Measurements from ENCODE around the gene PHLPP1. TPM values are rescaled to one million over a fixed set of nuclear protein-coding genes. Genes with fewer than 3 reads are reported as not detected.

The PHLPP1 gene
- polyA plus RNA-seq, 2 of the 4 experiments (the other 2 are of a cell fraction), result 6.5 to 12.1 TPM

GRCh38 chr18:62758591-62758990 lies 43.2 kb downstream of the PHLPP1 start:
- peaks cover 36% of the 10 kb centered on the region for H3K4me1 ChIP-seq
- H3K27ac ChIP-seq, result no peak overlapping the region
- DNase-seq (ENCODE audit: low read depth in 1 of 2, low spot score in 1 of 2), result no peak
- CTCF ChIA-PET, result interaction anchor here (0.8 kb wide), 1 partner anchor 22 kb away, joined by 3 read pairs; no protein-coding TSS in a partner anchor
- POLR2A ChIA-PET, result no interaction called here
- H3K9me3 ChIP-seq, result no peaks in the 10 kb centered on the region
- no peak for FAIRE-seq
- no peak for ATAC-seq
- peak overlapping the region; percentile 46 for H3K4me2 ChIP-seq
- H3K4me3 ChIP-seq, result no peak overlapping the region
- WGBS (ENCODE audit: missing lambda C conversion rate), result 51% methylated on average over 3 of the region's 3 CpGs
- no peak for TF ChIP-seq ZFP36 (IDR thresholded peaks at IDR 0.05; ENCODE audit: borderline replicate concordance, partially characterized antibody)
- no peak for TF ChIP-seq BHLHE40 (IDR thresholded peaks at IDR 0.05; ENCODE audit: low read depth, low read length)
- no peak for TF ChIP-seq NFE2L2 (conservative IDR thresholded peaks at IDR 0.05; ENCODE audit: low read length)
- no peak for TF ChIP-seq MAFK (IDR thresholded peaks at IDR 0.05; ENCODE audit: partially characterized antibody)
- no peak for TF ChIP-seq FOSL2 (IDR thresholded peaks at IDR 0.05)
- TF ChIP-seq FOSL2 (CRISPR knock-in tag; IDR thresholded peaks at IDR 0.05), result no peak
- no peak for TF ChIP-seq RCOR1 (IDR thresholded peaks at IDR 0.05; ENCODE audit: low read depth, low read length)
- no peak for TF ChIP-seq KDM5A (IDR thresholded peaks at IDR 0.05)
- TF ChIP-seq JUNB (IDR thresholded peaks at IDR 0.05), result no peak
- no peak for TF ChIP-seq HEYL (CRISPR knock-in tag; IDR thresholded peaks at IDR 0.05)
- no peak for TF ChIP-seq JUN (IDR thresholded peaks at IDR 0.05)
- TF ChIP-seq HES2 (IDR thresholded peaks at IDR 0.05), result no peak
- TF ChIP-seq RNF2 (IDR thresholded peaks at IDR 0.05; ENCODE audit: borderline replicate concordance, low read depth), result no peak
- no peak for TF ChIP-seq SREBF2 (IDR thresholded peaks at IDR 0.05)
- TF ChIP-seq TFCP2L1 (CRISPR knock-in tag; IDR thresholded peaks at IDR 0.05), result no peak
- TF ChIP-seq BCL3 (IDR thresholded peaks at IDR 0.05), result no peak
- no peak for TF ChIP-seq RARB (CRISPR knock-in tag; IDR thresholded peaks at IDR 0.05)

- Histone ChIP-seq H3K9me3 (no peaks in the 10 kb centered on the region), H3K4me2 (peak overlapping the region; percentile 40), H3K4me3 (no peak overlapping the region), H3K27ac (peak overlapping the region in 1 of 2 experiments; percentile 47; a peak in 1 of 6 replicates), H3K4me1 (peaks cover 36% of the 10 kb centered on the region)
- TF ChIP-seq E2F6 (IDR thresholded peaks at IDR 0.05; ENCODE audit: borderline replicate concordance, low read depth) (no peak), POLR2A (IDR thresholded peaks at IDR 0.05; ENCODE audit: low read length) (no peak), GATA3 (IDR thresholded peaks at IDR 0.05; ENCODE audit: borderline replicate concordance) (no peak), HOXA7 (CRISPR knock-in tag; IDR thresholded peaks at IDR 0.05) (no peak), EHF (CRISPR knock-in tag; IDR thresholded peaks at IDR 0.05) (no peak), ELK1 (IDR thresholded peaks at IDR 0.05; ENCODE audit: low read depth, low read length) (no peak), KDM1A (IDR thresholded peaks at IDR 0.05; ENCODE audit: low read depth) (no peak), CEBPB (IDR thresholded peaks at IDR 0.05) (no peak), HEYL (CRISPR knock-in tag; IDR thresholded peaks at IDR 0.05) (no peak), RARB (CRISPR knock-in tag; IDR thresholded peaks at IDR 0.05) (no peak), MYC (IDR thresholded peaks at IDR 0.05; ENCODE audit: borderline replicate concordance, low read length) (no peak)
- no peak for DNase-seq (ENCODE audit: low read depth in 1 of 2, low spot score in 1 of 2)
- CTCF ChIA-PET, result interaction anchor here (0.7 kb wide), 1 partner anchor 43 kb away, joined by 3 read pairs; no protein-coding TSS in a partner anchor
- POLR2A ChIA-PET, result no interaction called here
- FAIRE-seq, result no peak
- ATAC-seq, result no peak
- WGBS (ENCODE audit: missing lambda C conversion rate), result 69% methylated on average over 5 of the region's 5 CpGs
Measured at GRCh38 chr18:62759704-62760402, 44.5 kb downstream of the PHLPP1 start.
